ENCODE data around the gene PSTPIP2.
"Not testable (repeated sequence)": the region's sequence is repeated elsewhere in the genome, so short reads cannot be mapped to it uniquely, and the experiment has no call there.

Gene PSTPIP2

GRCh38 chr18:46035696-46036680, 36.1 kb downstream of the PSTPIP2 start:
- no peak for DNase-seq

DNA sequence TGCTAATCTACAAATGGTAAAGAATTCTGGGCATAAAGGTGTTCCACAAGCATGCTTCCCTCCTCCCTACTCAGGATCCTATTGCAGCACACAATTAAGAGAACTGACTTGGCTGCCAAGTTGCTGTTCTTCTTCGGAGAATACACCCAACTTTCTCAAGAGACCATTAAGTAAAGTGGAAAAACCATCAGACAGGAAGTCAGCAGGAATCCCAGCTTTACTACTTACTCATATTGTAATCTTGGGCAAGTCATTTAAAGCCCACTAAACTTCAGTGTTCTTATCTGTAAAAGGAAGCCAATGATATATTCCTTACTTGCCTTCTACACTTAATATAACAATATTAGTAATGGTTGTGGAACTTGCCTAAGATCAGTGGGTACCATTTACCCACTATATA, 37.8 kb downstream of the PSTPIP2 start:
- DNase-seq: no peak

DNA sequence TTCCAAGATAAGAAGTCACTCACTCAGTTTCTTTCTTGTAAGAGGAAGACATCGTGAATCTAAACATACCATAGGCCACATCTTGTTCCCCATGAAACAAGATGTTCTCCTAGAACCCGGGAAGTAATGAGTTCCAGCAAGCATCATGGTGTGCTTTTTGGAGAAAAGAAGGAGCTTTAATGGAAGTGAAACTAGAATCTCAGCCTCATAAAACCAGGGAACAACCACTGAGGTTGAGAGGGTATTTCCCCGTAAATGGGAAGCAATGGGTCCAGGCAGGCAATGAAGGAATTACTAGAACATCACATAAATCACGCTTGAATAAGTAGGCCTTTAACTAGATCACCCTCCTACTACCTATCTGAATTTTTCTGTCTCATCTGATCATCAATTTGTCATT, 40.3 kb downstream of the PSTPIP2 start:
- DNase-seq: no peak

DNA sequence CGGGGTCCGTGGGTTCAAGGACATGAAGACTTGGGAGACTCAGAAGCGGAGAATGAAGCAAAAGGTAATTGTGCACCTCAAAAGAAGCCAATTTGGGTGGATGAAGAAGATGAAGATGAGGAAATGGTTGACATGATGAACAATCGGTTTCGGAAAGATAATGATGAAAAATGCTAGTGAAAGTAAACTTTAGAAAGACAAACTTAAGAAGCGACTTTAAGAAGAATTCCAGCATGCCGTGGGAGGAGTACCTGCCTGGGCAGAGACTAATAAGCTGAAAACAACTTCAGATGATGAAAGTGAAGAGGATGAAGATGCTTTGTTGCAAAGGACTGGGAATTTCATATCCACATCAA, 43.5 kb downstream of the PSTPIP2 start:
- no peak for DNase-seq

DNA sequence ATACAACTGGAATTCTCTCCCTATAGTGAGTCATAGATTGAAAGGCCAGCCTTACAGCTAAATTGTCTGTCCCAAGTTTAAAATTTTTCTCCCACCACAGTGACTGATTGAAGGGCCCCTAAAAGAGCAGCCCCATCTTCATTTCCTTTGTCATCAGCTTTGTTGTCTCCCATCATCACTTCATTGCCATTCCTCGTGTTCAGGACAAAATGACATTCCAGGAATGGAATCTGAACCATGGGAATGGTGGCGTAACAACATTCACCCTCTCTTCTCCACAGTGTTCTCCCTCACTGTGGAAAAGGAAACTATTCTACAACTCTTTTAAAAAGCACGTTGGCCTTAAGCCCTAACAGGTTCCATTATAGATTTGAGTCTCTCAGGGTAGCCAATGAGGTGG, 52.1 kb downstream of the PSTPIP2 start:
- DNase-seq: no peak

- no peak for DNase-seq
Observed at GRCh38 chr18:46013484-46014189, 58.4 kb downstream of the PSTPIP2 start.

DNA sequence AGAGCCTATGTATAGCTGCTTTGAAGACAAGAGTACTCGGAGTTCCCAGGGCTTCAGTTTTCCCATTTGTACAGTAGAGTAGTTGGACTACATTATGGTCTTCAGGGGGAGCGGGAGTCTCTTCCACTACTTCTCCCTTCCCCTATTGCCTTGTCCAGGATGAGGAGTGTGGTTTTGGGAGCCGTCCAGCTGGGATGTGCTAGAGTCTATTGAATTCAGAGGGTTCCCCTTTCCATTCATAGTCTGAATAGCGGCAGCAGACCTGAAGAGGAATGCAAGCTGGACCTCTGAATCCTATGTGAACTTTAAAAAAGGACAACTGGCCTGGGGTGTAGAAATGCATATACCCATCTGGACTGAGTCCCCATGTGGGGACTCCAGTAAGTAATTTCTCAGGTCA, 61.4 kb downstream of the PSTPIP2 start:
- DNase-seq: no peak

DNA sequence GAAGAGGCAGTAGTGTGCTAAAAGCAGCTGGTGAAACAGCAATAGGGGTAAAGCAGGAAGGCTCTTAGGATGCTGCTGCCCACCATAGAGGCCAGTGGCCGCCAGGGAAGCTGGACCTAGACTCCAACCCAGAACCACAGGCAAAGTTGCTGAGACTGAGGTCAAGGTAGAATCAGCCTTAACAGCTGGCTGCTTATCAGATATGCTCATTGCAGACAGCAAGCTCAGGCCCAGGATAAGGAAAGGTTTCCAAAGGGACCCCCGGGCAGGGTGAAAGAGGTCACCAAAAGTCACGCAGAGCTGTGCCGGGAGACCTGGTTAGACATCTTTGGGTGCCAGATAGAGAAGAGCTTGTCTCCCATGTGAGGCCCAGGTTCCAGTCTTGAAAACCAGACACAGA, 62.0 kb downstream of the PSTPIP2 start:
- no peak for DNase-seq

DNA sequence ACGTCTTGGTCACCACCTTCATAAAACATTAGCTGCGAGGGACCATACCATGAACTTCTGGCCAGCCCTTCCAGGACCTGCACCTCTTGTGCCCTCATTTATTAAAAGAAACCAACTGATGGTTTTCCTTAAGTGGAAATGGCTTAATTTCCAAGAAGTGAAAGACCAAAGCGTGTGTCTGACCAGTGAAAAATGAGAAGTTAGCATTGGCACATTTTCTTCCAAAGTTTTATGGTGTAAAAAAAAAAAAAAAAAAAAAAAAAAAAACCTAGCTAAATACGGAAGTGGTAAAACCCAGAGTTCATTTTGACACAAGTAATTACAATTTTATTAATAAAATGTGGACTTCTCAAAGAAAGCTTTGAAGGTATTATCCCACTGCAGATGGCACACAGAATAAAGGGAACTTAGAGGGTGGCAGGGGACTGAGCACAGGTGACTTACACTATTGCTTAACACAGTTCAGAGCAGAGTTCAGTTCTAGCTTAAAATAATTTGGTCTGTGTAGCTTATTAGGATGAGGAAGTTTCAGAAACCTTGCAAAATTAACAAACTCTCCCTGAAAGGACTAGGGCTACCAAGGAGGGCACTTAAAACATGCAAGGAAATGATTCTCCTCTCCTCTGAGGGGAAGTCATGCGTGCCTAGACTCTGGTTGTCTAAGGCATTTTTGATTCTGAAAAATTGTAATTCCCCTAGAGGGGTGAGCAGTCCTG, 62.8 kb downstream of the PSTPIP2 start:
- no peak for DNase-seq

- DNase-seq: no peak
Observed at GRCh38 chr18:46008531-46008930, 63.5 kb downstream of the PSTPIP2 start.

DNA sequence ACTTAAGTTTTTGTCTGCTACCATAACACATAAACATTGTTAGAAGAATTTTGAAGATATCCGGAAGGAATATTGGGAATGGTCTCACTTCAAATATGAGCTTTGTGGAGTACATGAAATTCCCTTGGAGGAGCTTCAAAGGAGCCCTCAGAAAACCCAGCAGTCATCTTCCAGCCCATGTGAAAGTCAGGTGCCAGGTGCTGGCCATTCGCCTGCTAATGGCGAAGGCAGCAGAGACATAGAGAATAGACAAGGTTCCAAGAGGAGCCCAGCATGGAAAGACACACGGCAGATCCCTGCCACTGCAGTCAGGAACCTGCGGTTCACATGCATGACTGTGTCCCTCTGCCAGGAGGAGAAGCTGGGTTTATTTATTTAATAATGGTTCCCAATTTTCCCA, 64.9 kb downstream of the PSTPIP2 start:
- DNase-seq: no peak

DNA sequence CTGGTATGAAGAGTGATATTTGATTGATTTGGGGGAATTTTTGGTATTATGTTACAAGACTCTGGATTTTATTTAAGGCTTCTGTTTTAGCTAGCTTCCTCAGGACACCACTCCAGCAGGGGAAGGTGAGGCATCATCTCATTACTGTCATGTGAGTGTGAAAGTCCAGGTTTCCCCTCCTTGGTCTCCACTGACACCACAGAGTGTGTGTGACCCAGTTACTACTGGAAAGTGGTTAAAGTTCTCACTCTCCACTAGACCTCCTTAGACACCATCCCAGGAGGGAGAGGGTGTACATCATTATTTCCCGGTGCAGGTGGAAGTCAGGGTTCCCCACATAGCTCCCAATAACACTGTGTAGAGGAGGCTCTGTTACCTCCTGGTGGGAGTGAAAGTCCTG, 69.1 kb downstream of the PSTPIP2 start:
- DNase-seq: no peak

GRCh38 chr18:46001892-46002291, 70.2 kb downstream of the PSTPIP2 start:
- no peak for DNase-seq

GRCh38 chr18:46001074-46001473, 71.0 kb downstream of the PSTPIP2 start:
- no peak for DNase-seq

- DNase-seq: no peak
Observed at GRCh38 chr18:45999536-45999935, 72.5 kb downstream of the PSTPIP2 start.

DNA sequence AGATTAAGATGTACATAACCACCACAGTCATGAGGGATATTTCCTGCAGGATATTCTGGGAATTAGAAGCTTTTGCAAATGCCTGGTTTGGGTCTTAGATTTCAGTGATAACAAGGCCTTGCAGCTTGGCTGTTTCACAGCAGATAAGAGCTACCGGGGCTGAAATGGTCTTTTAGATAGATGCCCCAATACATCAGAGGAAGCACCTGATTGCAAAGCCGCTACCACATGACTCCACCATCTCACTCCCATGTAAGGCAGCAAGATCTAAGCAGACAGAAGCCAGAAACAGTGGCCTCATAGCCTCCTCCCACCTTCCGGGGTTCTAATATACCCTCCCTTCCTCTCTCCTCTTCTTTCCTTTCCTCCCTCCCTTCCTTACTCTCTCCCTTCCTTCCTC, 73.8 kb downstream of the PSTPIP2 start:
- no peak for DNase-seq

DNA sequence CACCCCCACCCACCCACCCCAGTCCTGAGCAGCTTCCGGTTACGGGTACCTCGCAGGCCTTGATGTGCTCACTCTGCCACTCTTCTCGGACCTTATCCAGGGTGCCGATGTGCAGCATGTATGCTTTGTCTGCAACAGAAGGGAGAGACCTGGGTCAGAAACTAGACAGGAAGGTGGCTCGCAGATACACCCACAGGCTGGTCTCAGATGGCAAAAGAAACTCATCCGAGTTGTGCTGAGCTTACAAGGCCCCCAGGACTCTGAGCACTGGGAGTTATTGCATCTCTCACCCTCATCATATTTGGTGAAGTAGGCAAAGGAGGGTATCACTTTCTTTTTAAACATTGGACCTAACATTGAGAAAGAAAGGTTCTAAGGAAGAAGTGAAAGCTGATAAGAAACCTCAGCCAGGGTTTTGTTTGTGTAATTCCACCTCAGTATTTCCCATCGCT, 74.3 kb downstream of the PSTPIP2 start:
- no peak for DNase-seq

DNA sequence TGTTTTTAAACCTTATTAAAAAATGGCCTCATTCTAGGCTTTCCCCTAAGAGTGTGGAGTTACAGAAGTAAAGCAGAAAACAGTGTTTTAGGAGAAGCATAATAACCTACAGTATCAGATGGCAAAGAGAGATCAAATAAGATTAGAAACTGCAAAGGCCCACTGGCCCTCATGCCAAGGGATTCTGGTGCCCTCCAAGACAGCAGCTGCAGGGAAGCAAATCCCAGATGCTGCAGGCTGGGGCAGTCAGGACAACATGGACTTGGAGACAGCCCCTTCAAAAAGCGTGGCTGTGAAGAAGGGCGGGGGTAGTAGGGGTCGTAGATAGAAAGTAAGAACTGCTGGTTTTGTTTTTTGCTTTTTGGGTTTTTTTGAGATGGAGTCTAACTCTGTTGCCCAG, 76.6 kb downstream of the PSTPIP2 start:
- DNase-seq: no peak

DNA sequence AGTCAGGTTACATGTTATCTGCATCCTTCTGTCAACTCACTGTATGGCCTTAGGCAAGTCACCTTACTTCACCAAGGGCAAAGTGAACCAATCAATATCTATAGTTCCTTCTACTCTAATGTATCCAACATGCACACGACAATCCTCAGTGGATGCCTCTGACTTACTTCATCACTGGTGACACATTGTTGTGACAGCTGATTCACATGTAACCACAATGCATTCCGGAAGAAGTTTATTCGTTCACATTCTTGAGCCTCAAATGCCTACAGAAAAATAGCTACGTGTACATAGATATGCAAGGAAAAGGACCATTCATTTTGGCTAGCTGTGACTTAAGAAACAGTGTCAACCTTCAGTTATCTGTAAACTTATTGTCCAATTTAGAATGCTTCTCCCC, 78.6 kb downstream of the PSTPIP2 start:
- DNase-seq: no peak

- not testable (repeated sequence) for DNase-seq
Observed at GRCh38 chr18:45992527-45992926, 79.5 kb downstream of the PSTPIP2 start.

DNA sequence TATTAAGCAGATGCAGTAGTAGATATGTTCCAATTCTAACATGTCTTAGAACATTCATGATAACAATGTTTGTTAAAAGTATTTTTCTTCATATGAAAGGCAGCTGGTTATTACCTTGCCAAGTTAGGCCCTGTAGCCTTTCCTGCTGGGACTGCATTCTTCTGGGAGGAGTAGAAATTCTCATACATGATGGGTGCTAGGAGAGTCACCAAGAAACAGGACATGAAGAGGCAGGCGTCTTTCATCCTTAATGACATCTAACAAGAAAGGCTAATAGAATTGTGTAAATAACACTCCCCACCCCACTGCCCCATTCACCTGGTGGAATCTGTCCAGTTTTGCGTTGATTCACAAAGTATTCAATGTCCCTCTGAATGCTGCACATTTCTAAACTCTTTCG, 80.3 kb downstream of the PSTPIP2 start:
- DNase-seq: no peak

GRCh38 chr18:45984546-45985235, 87.4 kb downstream of the PSTPIP2 start:
- DNase-seq: no peak

DNA sequence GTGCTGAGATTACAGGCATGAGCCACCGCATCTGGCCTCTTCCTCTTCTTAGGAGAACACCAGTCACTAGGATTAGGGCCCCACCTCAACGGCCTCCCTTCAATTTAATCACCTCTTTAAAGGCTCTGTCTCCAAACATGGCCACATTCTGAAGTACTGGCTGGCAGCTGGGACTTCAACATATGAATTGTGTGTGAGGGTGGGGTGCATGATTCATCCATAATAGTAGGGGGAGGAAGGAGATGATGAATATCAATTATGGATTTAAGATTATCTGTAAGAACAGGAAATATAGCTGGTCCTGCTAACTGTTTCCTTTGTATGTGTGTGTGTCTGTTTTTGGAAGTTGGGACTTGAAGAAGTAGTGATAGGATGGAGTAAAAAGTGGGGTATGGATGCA, 90.2 kb downstream of the PSTPIP2 start:
- no peak for DNase-seq
